Common myeloid progenitor, CD34-positive (primary cell): ENCODE measurements around the gene BBS10. TPM values are rescaled to one million over a fixed set of nuclear protein-coding genes. Genes with fewer than 3 reads are reported as not detected.
"Not testable (repeated sequence)": the region's sequence is repeated elsewhere in the genome, so short reads cannot be mapped to it uniquely, and the experiment has no call there.

Source experiments
- CTCF ChIA-PET: fragments of 350-600 bp; sonication (Branson Sonifier 250); formaldehyde crosslinking; loops from one replicate; lab custom pipeline; 2021; ENCODE audit warnings: antibody characterized with exemption; lab: Charles Lee
- POLR2A ChIA-PET: fragments of 350-600 bp; sonication (Branson Sonifier 250); formaldehyde crosslinking; loops from one replicate; lab custom pipeline; 2021; ENCODE audit warnings: antibody characterized with exemption; lab: Charles Lee
- DNase-seq, 3 donors: peaks; one replicate each; pipeline versions ENCODE4 v3.0.0 to v3.0.0-alpha.2; 2013
- H3K27ac ChIP-seq, 2 experiments: 1 replicate in 1 of 2; 2 replicates in 1 of 2; pipeline ENCODE4 v1.7.0; 2013; ENCODE audit warnings: inconsistent platforms in 2 of 2, low read length in 2 of 2, mild to moderate bottlenecking in 2 of 2, low read depth in 1 of 2, moderate library complexity in 1 of 2; ENCODE audit not compliant: severe bottlenecking in 2 of 2, insufficient read depth in 1 of 2, poor library complexity in 1 of 2
- H3K27me3 ChIP-seq, 5 experiments: replicated peaks in 2 of 5; 1 replicate in 3 of 5; 2 replicates in 2 of 5; pipeline versions ENCODE4 v1.6.1 to v1.7.0; 2013; ENCODE audit warnings: low read length in 4 of 5, mild to moderate bottlenecking in 2 of 5, moderate library complexity in 2 of 5, inconsistent platforms in 1 of 5; ENCODE audit not compliant: insufficient read depth in 5 of 5, control insufficient read depth in 4 of 5
- H3K36me3 ChIP-seq, 4 experiments: 1 replicate in 2 of 4; 2 replicates in 2 of 4; pipeline versions ENCODE4 v1.6.1 to v1.7.0; 2013; ENCODE audit warnings: low read length in 3 of 4, control low read depth in 1 of 4, mild to moderate bottlenecking in 1 of 4; ENCODE audit not compliant: control insufficient read depth in 4 of 4, insufficient read depth in 4 of 4
- H3K4me1 ChIP-seq, 4 experiments: 1 replicate in 3 of 4; 2 replicates in 1 of 4; pipeline versions ENCODE4 v1.6.1 to v1.7.1; 2013; ENCODE audit warnings: low read length in 3 of 4, mild to moderate bottlenecking in 3 of 4, control low read depth in 1 of 4, inconsistent platforms in 1 of 4, moderate library complexity in 1 of 4; ENCODE audit not compliant: control insufficient read depth in 4 of 4, insufficient read depth in 4 of 4; ENCODE audit errors: control extremely low read depth in 1 of 4
- H3K4me3 ChIP-seq, 7 experiments: 1 replicate in 4 of 7; 2 replicates in 3 of 7; pipeline versions ENCODE4 v1.5.1 to v1.7.0; 2013; ENCODE audit warnings: mild to moderate bottlenecking in 7 of 7, low read length in 6 of 7, moderate library complexity in 6 of 7, inconsistent platforms in 2 of 7, low read depth in 2 of 7, control low read depth in 1 of 7; ENCODE audit not compliant: insufficient read depth in 4 of 7, control insufficient read depth in 1 of 7; ENCODE audit errors: extremely low read depth in 1 of 7
- H3K9me3 ChIP-seq, 5 experiments: 1 replicate in 4 of 5; 2 replicates in 1 of 5; pipeline versions ENCODE4 v1.6.1 to v1.7.1; 2013; ENCODE audit warnings: low read length in 4 of 5, mild to moderate bottlenecking in 2 of 5, inconsistent platforms in 1 of 5, low read depth in 1 of 5, moderate library complexity in 1 of 5; ENCODE audit not compliant: control insufficient read depth in 4 of 5, insufficient read depth in 2 of 5; ENCODE audit errors: control extremely low read depth in 1 of 5
- WGBS: methylation state at CpG from one replicate; pipeline ENCODE4 v1.1.5; 2013; ENCODE audit not compliant: insufficient coverage; 5-methylcytosine and 5-hydroxymethylcytosine counted together
- polyA plus RNA-seq: library from polyadenylated mRNA; unstranded; fragments of 120-200 nt; gene quantifications from one replicate; pipeline ENCODE4 v1.2.1, GENCODE V29; 2013

BBS10 gene
- polyA plus RNA-seq = 7.9 TPM

DNA sequence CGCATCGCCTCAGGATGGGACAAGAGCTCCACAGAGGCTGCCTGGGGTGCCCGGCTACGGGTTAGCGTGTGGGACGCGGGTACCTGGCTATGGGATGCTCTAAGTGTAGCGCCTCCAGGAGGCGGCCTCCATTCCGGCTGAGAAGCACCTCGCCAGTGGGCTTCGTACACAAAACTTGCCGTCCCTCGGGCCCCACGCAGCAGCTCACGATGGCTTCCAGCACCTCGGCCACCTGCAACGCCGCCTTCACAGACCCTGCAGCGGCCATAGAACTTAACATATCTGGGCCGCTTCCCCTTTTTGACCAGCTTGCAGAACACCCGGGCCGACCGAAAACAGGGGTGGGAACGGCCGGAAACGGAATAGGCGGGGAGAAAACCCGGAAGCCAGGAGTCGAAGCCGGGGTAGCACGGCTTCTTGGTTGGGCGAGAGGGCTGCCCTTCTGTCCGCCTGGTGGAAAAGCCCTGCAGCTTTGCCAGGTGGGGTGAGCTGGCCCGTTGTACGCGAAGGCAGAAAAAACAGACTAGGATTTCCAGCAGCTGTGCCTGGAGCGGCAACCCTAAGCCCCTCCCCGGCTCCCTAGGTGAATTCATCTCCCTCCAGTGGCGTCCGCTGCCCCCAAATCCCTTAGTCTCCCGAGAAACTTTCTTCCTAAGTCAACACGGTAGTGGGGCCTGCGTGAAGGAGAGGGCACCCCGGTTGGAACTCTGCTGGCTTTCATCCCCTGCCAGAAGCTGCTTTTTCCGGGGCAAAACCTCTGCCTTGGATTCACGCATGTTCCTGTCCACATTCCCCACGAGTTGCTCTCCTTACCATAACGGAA lies at the start of gene BBS10:
Gene BBS10 (minus strand): TSS at position 337 of the 823 bp plus-strand sequence. CDS start 57 bp downstream, at position 280.
- CTCF ChIA-PET = interaction anchor here (0.8 to 2.6 kb wide), 12 partner anchors 12 to 844 kb away, joined by 3 to 15 read pairs (median 3); no protein-coding TSS in a partner anchor
- peak within 1 kb of the TSS; percentile 78 to 96 (median 93) for H3K4me3 ChIP-seq
- H3K27ac ChIP-seq = peak within 1 kb of the TSS; percentile 52 to 82
- H3K27me3 ChIP-seq = no peaks in the 10 kb centered on the region
- H3K9me3 ChIP-seq = no peaks in the 10 kb centered on the region
- DNase-seq = peak; percentile 93 to 97 (median 97)
- no peaks in the 10 kb centered on the region for H3K36me3 ChIP-seq
- WGBS = 2% methylated on average over 42 of the region's 49 CpGs
- H3K4me1 ChIP-seq = peaks cover 6 to 18% (median 12%) of the 10 kb centered on the region in 4 experiments
- POLR2A ChIA-PET = no interaction called here

DNA sequence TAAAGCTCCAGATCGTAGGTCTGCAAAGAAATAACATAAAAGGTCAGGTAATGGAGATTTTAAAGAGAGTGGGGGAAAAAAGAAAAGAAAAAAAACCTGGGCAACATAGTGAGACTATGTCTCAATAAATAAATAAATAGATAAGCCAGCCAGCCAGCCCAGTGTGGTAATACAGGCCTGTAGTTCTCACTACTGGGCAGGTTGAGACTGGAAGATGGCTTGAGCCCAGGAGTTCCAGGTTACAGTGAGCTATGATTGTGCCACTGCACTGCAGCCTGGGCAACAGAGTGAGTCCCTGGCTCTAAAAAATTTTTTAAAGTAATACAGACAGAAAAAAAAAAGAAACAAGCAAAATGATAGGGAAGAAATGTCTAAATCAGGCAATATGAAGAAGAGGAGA lies 43.2 kb upstream of the BBS10 start:
- no CpG with 5 or more reads among the region's 1 CpG for WGBS
- no peaks in the 10 kb centered on the region for H3K4me1 ChIP-seq
- H3K27me3 ChIP-seq = no peaks in the 10 kb centered on the region
- ChIA-PET CTCF (no interaction called here), POLR2A (no interaction called here)
- no peaks in the 10 kb centered on the region for H3K9me3 ChIP-seq
- H3K4me3 ChIP-seq = no peak overlapping the region
- H3K36me3 ChIP-seq = peaks cover 3 to 36% (median 24%) of the 10 kb centered on the region in 4 experiments
- H3K27ac ChIP-seq = no peak overlapping the region
- no peak for DNase-seq

DNA sequence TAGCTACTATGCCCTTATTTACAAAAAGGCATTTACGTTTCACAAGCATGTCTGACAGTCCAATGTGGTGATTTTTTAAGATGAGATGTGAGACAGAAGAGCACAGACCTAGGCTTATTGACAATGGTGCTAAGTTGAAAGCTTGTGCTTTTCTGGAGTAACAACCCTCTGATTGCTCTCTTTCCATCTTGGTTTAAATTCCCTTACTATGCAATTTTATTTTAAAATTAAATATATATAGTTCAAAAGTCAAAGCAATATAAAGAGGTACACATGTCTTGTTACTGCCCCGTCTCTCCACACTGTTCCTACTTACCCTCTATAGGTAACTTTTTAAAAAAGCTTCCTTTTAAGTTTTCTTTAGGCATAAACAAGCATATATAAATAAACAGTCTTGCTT lies 39.4 kb upstream of the BBS10 start:
- DNase-seq = no peak
- H3K9me3 ChIP-seq = no peaks in the 10 kb centered on the region
- H3K4me1 ChIP-seq = no peaks in the 10 kb centered on the region
- H3K27ac ChIP-seq = no peak overlapping the region
- H3K4me3 ChIP-seq = no peak overlapping the region
- CTCF ChIA-PET = interaction anchor here (0.7 kb wide), 1 partner anchor 199 kb away, joined by 3 read pairs; no protein-coding TSS in a partner anchor
- no peaks in the 10 kb centered on the region for H3K27me3 ChIP-seq
- POLR2A ChIA-PET = no interaction called here
- WGBS = no CpG with 5 or more reads among the region's 2 CpGs
- H3K36me3 ChIP-seq = peaks cover 7 to 53% (median 26%) of the 10 kb centered on the region in 4 experiments

DNA sequence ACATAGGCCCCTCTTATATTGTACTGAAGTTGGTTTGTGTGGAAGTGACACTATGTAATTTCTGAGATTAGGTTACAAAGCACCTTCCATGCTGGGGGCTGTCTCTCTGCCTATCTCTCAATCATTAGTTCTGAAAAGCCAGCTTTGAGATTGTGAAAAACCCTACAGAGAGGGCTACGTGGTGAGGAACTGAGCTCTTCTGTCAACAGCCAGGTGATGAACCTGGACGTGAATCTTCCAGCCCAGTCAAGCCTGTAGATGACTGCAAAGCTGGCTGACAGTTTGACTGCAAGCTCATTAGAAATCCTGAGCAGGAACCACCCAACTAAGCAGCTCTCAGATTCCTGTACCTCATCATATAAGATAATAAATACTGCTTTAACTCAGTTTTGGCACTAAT lies 36.3 kb upstream of the BBS10 start:
- ChIA-PET CTCF (no interaction called here), POLR2A (no interaction called here)
- H3K9me3 ChIP-seq = no peaks in the 10 kb centered on the region

DNA sequence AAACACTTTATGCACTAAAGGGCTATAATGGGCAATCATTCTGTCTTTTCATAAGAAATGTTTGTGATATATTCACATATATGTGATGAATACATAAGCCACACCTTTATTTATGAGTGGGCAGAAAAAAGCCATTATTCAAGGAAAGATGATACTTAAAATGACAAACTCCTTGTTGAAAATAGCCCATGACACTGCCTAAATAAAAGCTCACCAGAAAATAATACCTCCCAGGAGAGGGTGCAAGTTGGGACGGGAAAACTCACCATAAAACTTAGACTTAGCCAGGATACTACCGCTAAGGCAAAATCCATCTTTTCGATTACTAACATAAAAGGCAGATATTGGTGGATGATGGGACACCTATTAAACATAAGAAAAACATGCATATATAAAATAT lies 35.8 kb upstream of the BBS10 start:
- DNase-seq = no peak
- CTCF ChIA-PET = no interaction called here
- Histone ChIP-seq H3K27ac (no peak overlapping the region), H3K27me3 (no peaks in the 10 kb centered on the region), H3K9me3 (no peaks in the 10 kb centered on the region), H3K36me3 (peaks cover 5 to 35% (median 13%) of the 10 kb centered on the region in 4 experiments), H3K4me1 (no peaks in the 10 kb centered on the region), H3K4me3 (no peak overlapping the region)
- WGBS = no CpG with 5 or more reads among the region's 3 CpGs
- POLR2A ChIA-PET = no interaction called here

More for the DNA sequence above, 36.3 kb upstream of the BBS10 start:
- WGBS = 94% methylated on average over 2 of the region's 2 CpGs
- Histone ChIP-seq H3K36me3 (peaks cover 4 to 41% (median 16%) of the 10 kb centered on the region in 4 experiments), H3K27ac (no peak overlapping the region), H3K27me3 (no peaks in the 10 kb centered on the region), H3K4me1 (no peaks in the 10 kb centered on the region), H3K4me3 (no peak overlapping the region)
- DNase-seq = no peak

DNA sequence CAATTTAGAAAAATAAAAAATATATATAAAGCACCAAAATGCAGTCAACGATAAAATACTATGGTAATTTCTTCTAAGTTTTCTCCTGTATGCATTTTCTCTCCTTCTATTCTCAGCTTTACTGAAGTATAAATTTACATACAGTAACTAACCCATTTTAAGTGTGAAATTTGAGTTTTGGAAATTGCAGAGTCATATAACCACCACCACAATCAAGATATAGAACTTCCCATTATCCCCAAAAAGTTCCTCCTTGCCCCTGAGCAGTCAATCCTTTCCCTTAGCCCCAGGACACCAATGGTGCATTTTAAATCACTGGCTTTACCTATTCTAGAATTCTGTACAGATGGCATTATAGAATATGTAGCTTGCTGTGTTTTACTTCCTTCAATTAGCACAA lies 31.0 kb upstream of the BBS10 start:
- peak in 1 of 3 donors; percentile 3 for DNase-seq
- Histone ChIP-seq H3K9me3 (peaks cover 0 to 2% (median 0%) of the 10 kb centered on the region in 5 experiments), H3K4me3 (no peak overlapping the region), H3K27me3 (no peaks in the 10 kb centered on the region), H3K36me3 (peaks cover 5 to 28% (median 20%) of the 10 kb centered on the region in 4 experiments), H3K4me1 (no peaks in the 10 kb centered on the region), H3K27ac (no peak overlapping the region)
- POLR2A ChIA-PET = no interaction called here
- CTCF ChIA-PET = no interaction called here
- no CpG with 5 or more reads among the region's 1 CpG for whole genome bisulfite sequencing

DNA sequence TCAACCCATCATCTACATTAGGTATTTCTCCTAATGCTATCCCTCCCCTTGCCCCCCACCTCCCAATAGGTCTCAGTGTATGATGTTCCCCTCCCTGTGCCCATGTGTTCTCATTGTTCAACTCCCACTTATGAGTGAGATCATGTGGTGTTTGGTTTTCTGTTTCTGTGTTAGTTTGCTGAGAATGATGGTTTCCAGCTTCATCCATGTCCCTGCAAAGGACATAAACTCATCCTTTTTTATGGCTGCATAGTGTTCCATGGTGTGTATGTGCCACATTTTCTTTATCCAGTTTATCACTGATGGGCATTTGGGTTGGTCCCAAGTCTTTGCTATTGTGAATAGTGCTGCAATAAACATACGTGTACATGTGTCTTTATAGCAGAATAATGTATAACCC lies 28.7 kb upstream of the BBS10 start:
- DNase-seq, POLR2A ChIA-PET, H3K27me3 ChIP-seq, H3K9me3 ChIP-seq, H3K4me3 ChIP-seq, CTCF ChIA-PET, H3K27ac ChIP-seq, H3K4me1 ChIP-seq: not testable (repeated sequence)
- WGBS = no CpG with 5 or more reads among the region's 1 CpG
- peaks cover 5 to 28% (median 23%) of the 10 kb centered on the region in 4 experiments for H3K36me3 ChIP-seq
